Stimulated activated CD4-positive, alpha-beta T cell treated with anti-CD3 and anti-CD28 coated beads, Interleukin-12 subunit alpha, Interleukin-12 subunit beta, amount 100 ng/mL, for 48 hours (primary cell): Measurements from ENCODE around the gene VILL.
A peak's percentile ranks its signal among the peaks of the same experiment; 100 is the strongest.
"Not testable (repeated sequence)": the region's sequence is repeated elsewhere in the genome, so short reads cannot be mapped to it uniquely, and the experiment has no call there.

ENCODE experiments used
- DNase-seq, 3 donors: peaks; one replicate each; pipeline ENCODE4 v3.0.0-alpha.2; 2020; ENCODE audit warnings: low read depth in 2 of 3, low spot score in 1 of 3

Gene VILL

GRCh38 chr3:37963016-37963415 lies 27.6 kb upstream of the VILL start:
- no peak for DNase-seq

- DNase-seq: no peak
Measured at GRCh38 chr3:37963635-37964034, 27.0 kb upstream of the VILL start.

- DNase-seq: no peak
Measured at GRCh38 chr3:37964146-37964545, 26.4 kb upstream of the VILL start.

- DNase-seq: no peak
Measured at GRCh38 chr3:37964716-37965115, 25.9 kb upstream of the VILL start.

- peak; percentile 39 to 58 (median 44) for DNase-seq
Measured at GRCh38 chr3:37967260-37967881, 23.2 kb upstream of the VILL start.

GRCh38 chr3:37968199-37968598 lies 22.4 kb upstream of the VILL start:
- DNase-seq: no peak

GRCh38 chr3:37968813-37969595 lies 21.6 kb upstream of the VILL start:
- DNase-seq: no peak

- DNase-seq: no peak
Measured at GRCh38 chr3:37969596-37970100, 20.9 kb upstream of the VILL start.

- no peak for DNase-seq
Measured at GRCh38 chr3:37970802-37971201, 19.8 kb upstream of the VILL start.

GRCh38 chr3:37971467-37971866 lies 19.1 kb upstream of the VILL start:
- no peak for DNase-seq

GRCh38 chr3:37972056-37972455 lies 18.5 kb upstream of the VILL start:
- not testable (repeated sequence) for DNase-seq

- no peak for DNase-seq
Measured at GRCh38 chr3:37973246-37974054, 17.1 kb upstream of the VILL start.

- DNase-seq: peak; percentile 34 to 66 (median 45)
Measured at GRCh38 chr3:37974121-37975083, 16.2 kb upstream of the VILL start.

- DNase-seq: no peak
Measured at GRCh38 chr3:37979541-37980461, 10.8 kb upstream of the VILL start.

- no peak for DNase-seq
Measured at GRCh38 chr3:37980462-37981347, 9.9 kb upstream of the VILL start.

- no peak for DNase-seq
Measured at GRCh38 chr3:37981348-37981664, 9.3 kb upstream of the VILL start.

- DNase-seq: no peak
Measured at GRCh38 chr3:37982331-37982730, 8.3 kb upstream of the VILL start.

GRCh38 chr3:37984051-37984450 lies 6.5 kb upstream of the VILL start:
- no peak for DNase-seq

GRCh38 chr3:37984596-37984995 lies 6.0 kb upstream of the VILL start:
- no peak for DNase-seq
